ENCODE data around the gene PXN. TPM values are rescaled to one million over a fixed set of nuclear protein-coding genes. Genes with fewer than 3 reads are reported as not detected.
"Not testable (repeated sequence)": the region's sequence is repeated elsewhere in the genome, so short reads cannot be mapped to it uniquely, and the experiment has no call there.

PXN gene
- total RNA-seq, 1 donor from 2014 or later, result 29.5 TPM

DNA sequence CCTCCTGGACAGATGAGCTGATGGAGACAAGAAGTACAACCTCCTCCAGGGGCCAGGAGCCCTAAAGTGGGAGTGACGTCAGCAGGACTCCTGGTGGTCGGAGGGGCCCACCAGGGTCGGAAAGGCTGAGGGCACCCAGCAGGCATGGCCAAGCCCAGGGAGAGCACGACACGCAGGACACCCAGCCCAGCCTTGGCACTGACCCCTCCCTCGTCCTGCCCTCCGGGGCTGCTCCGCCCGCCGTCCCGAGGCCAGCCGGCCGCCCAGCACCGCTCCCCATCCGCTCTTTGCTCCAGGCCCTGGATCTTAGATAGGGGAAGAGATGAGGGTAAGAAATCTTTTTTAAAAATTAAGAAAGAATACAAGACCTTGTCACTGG, 50.2 kb downstream of the PXN start:
- peaks cover 57% of the 10 kb centered on the region for H3K36me3 ChIP-seq (ENCODE audit: control insufficient read depth, insufficient read depth, low read length)

DNA sequence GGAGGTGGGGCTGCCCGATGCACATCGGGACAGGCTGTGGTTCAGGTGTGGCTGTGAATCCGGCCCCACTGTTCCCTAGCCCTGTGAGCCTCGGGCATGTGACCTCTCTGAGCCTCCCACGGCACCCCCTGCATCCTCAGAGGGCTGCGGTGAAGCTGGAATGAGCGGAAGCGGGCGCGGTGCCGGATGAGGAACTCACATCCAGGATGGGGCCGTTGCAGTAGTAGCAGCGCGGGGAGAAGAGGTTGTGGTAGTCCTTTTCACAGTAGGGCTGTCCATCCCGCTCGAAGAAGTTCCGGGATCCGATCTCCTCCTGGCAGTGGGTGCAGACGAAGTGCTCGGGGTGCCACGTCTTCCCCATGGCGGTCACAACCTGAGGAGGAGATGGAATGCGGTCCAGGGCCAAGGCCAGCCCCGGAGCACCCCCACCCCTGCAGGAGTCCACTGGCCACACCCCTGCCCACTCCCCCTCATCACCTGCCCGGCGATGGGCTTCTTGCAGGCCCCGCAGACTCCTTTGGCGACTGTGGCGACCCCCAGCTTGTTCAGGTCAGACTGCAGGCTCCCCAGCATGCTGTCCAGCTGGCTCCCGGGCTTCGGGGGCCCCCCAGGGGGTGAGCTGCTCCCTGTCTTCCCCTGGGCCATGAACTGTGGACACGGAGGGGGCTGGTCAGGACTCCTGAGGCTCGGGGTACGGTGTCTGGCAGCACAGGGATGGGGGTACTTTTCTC, 50.7 kb downstream of the PXN start:
- Histone ChIP-seq H3K27me3 (ENCODE audit: control insufficient read depth, insufficient read depth, low read length) (no peaks in the 10 kb centered on the region), H3K36me3 (ENCODE audit: control insufficient read depth, insufficient read depth, low read length) (peaks cover 53% of the 10 kb centered on the region), H3K4me3 (ENCODE audit: low read depth, low read length) (no peak overlapping the region)
- no peak for DNase-seq (ENCODE audit: low read depth)
- no peak for FAIRE-seq
- TF ChIP-seq, protein P1, sequence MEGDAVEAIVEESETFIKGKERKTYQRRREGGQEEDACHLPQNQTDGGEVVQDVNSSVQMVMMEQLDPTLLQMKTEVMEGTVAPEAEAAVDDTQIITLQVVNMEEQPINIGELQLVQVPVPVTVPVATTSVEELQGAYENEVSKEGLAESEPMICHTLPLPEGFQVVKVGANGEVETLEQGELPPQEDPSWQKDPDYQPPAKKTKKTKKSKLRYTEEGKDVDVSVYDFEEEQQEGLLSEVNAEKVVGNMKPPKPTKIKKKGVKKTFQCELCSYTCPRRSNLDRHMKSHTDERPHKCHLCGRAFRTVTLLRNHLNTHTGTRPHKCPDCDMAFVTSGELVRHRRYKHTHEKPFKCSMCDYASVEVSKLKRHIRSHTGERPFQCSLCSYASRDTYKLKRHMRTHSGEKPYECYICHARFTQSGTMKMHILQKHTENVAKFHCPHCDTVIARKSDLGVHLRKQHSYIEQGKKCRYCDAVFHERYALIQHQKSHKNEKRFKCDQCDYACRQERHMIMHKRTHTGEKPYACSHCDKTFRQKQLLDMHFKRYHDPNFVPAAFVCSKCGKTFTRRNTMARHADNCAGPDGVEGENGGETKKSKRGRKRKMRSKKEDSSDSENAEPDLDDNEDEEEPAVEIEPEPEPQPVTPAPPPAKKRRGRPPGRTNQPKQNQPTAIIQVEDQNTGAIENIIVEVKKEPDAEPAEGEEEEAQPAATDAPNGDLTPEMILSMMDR (IDR thresholded peaks at IDR 0.05; ENCODE audit: insufficient read depth, low read length, severe bottlenecking), result no peak

More for the DNA sequence above, 50.2 kb downstream of the PXN start:
- FAIRE-seq (no peak), DNase-seq (ENCODE audit: low read depth) (no peak)
- Histone ChIP-seq H3K27me3 (ENCODE audit: control insufficient read depth, insufficient read depth, low read length) (no peaks in the 10 kb centered on the region), H3K4me3 (ENCODE audit: low read depth, low read length) (no peak overlapping the region)
- TF ChIP-seq, protein P1 (IDR thresholded peaks at IDR 0.05; ENCODE audit: insufficient read depth, low read length, severe bottlenecking), result no peak

DNA sequence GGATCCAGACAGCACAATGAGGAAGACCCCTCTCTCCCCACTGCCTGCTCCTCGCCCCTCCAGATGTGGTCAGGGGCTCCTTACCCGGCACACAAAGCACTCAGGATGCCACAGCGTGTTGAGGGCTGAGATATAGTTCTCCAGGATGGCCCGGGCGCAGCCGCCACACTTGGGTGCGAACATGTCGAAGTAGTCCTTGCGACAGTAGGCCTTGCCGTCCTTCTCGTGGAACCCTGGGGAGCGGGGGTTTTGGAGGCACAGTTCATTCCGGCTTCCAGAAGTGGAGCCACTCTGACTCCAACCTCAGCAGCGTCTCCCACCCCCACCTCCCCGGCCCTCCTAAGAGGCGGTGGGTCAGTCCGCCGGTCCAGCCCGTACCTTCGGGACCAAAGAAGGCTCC, 51.8 kb downstream of the PXN start:
- no peaks in the 10 kb centered on the region for H3K27me3 ChIP-seq (ENCODE audit: control insufficient read depth, insufficient read depth, low read length)
- TF ChIP-seq, protein P1 (IDR thresholded peaks at IDR 0.05; ENCODE audit: insufficient read depth, low read length, severe bottlenecking), result no peak
- peaks cover 44% of the 10 kb centered on the region for H3K36me3 ChIP-seq (ENCODE audit: control insufficient read depth, insufficient read depth, low read length)
- DNase-seq (ENCODE audit: low read depth) (no peak), FAIRE-seq (no peak)
- no peak overlapping the region for H3K4me3 ChIP-seq (ENCODE audit: low read depth, low read length)

- peaks cover 44% of the 10 kb centered on the region for H3K36me3 ChIP-seq (ENCODE audit: control insufficient read depth, insufficient read depth, low read length)
- H3K27me3 ChIP-seq (ENCODE audit: control insufficient read depth, insufficient read depth, low read length); H3K4me3 ChIP-seq (ENCODE audit: low read depth, low read length); FAIRE-seq; DNase-seq (ENCODE audit: low read depth): not testable (repeated sequence)
Measured at GRCh38 chr12:120213182-120213581, 52.3 kb downstream of the PXN start.

DNA sequence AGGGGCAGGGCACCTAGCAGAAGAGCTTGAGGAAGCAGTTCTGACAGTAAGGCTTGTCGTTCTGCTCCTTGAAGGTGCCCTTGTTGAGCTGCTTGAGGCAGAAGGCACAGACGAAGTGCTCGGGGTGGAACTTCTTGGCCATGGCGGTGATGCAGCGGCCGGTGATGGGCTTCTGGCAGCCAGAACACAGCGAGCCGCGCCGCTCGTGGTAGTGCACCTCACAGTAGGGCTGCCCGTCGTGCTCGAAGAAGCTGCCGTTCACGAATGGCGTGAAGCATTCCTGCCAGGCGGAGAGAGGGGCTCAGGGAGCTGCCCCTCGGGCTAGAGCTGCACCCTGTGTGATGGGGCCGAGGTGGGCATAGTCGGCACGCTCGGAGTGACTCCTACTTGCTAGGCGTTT, 53.2 kb downstream of the PXN start:
- TF ChIP-seq, protein P1 (IDR thresholded peaks at IDR 0.05; ENCODE audit: insufficient read depth, low read length, severe bottlenecking), result no peak
- FAIRE-seq, result no peak
- H3K27me3 ChIP-seq (ENCODE audit: control insufficient read depth, insufficient read depth, low read length), result no peaks in the 10 kb centered on the region
- no peak overlapping the region for H3K4me3 ChIP-seq (ENCODE audit: low read depth, low read length)
- peaks cover 44% of the 10 kb centered on the region for H3K36me3 ChIP-seq (ENCODE audit: control insufficient read depth, insufficient read depth, low read length)
- no peak for DNase-seq (ENCODE audit: low read depth)

- FAIRE-seq (no peak), DNase-seq (ENCODE audit: low read depth) (no peak)
- no peaks in the 10 kb centered on the region for H3K27me3 ChIP-seq (ENCODE audit: control insufficient read depth, insufficient read depth, low read length)
- TF ChIP-seq, protein P1 (IDR thresholded peaks at IDR 0.05; ENCODE audit: insufficient read depth, low read length, severe bottlenecking), result no peak
- peaks cover 43% of the 10 kb centered on the region for H3K36me3 ChIP-seq (ENCODE audit: control insufficient read depth, insufficient read depth, low read length)
- H3K4me3 ChIP-seq (ENCODE audit: low read depth, low read length), result no peak overlapping the region
Measured at GRCh38 chr12:120211904-120212283, 53.6 kb downstream of the PXN start.
